Activated CD4-positive, alpha-beta T cell treated with anti-CD3 and anti-CD28 coated beads, Interleukin-2, amount 50 U/mL, for 16 hours (primary cell): ENCODE measurements around the gene AIF1L.
A peak's percentile ranks its signal among the peaks of the same experiment; 100 is the strongest.

Experiments
- DNase-seq: peaks from one replicate; pipeline ENCODE4 v3.0.0-alpha.2; 2020

AIF1L gene

GRCh38 chr9:131096269-131097125, at the start of gene AIF1L:
Gene AIF1L (plus strand): TSS chr9:131096531. CDS start chr9:131096630, 99 bp downstream.
- peak; percentile 19 for DNase-seq

DNA sequence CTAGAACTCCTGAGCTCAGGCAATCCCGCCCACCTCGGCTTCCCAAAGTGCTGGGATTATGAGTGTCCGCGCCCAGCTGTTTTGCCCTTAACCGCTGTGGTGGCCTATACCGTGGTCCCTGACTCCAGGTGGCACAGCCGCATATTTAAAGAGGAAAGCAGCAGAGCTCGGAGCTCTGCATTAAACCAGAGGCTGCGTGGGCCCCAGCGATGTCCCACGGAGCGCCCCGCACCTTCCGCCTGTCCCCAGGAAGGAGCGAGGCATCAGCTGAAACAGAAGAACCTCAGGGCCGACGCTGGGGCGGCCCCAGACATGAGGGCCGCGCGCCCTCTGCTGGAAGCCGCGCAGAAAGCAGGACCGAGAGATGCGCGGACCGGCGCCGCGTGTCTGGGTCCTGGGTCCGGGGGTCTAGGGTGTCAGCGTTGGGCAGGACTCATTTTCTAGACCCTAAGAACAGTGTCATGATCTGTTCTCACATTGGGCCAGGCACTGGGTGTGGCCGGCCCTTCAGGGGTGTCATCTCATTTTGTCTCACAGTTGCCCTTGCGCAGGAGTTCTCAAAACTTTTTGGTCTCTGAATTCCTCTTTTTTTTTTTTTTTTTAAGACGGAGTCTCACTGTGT, 49.6 kb upstream of the AIF1L start:
- DNase-seq: peak; percentile 75

GRCh38 chr9:131048332-131048731, 48.0 kb upstream of the AIF1L start:
- DNase-seq: no peak

GRCh38 chr9:131048820-131049219, 47.5 kb upstream of the AIF1L start:
- DNase-seq: no peak

- DNase-seq: no peak
These were observed 46.3 kb upstream of the AIF1L start for GRCh38 chr9:131049829-131050715.

DNA sequence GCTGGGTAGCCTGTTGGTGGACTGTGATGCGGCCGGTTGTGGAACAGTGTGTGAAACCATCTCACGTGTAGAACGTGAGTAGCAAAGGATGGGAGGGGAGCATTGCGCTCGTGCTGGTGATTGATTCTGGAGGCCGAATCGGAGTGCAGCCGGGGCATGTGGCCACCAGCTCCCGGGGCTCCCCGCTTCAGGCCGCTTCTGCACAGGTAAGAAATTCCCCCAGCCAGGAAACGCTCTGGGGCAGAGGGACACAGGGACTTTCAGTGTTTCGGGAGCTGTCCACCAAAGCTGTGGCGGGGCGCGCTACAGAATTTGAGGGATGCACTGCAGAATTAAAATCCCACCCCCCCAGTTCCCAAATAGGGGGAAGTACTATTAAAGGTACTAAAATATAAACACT, 45.5 kb upstream of the AIF1L start:
- no peak for DNase-seq

DNA sequence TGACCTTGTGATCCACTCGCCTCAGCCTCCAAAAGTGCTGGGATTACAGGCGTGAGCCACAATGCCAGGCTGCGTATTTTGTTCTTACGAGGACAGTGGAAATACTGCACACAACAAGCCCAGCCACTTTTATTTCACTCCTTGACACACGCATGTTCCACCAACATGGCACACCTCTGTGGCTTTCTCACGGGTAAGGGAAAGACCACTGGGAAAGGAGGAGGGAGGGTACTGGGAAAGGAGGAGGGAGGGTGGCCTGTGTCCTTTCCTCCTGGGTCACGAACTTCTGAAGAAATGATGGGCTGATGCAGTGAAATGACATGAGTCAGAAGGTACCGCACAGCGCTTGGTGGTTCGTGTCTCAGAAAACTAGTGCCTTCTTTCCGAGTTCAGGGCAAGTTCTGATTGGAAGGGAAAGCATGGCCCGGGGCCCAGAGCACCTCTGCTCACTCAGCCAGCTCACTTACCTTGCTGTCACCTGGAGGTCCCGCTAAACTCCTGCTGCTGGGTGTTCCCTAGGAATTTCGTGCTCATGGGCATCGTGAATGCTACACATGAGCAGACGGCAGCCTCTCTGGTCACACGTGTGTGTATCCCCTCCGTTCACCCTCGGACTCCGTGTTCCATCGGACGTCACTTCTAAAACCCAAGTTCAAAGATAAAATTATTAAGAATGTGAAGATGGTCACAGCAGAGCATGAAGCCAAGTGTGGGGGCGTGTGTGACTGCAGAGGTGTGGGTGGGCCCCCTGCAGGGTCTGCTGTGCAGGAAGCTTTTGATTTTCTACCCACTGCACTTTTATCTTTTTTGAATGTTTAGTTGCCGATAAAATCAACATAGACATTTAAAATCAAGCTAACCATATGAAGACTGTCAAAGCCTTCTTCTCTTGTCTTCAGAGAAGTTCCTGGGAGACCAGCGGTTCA, 44.5 kb upstream of the AIF1L start:
- DNase-seq: no peak

- no peak for DNase-seq
These were observed 42.4 kb upstream of the AIF1L start for GRCh38 chr9:131053896-131054295.

GRCh38 chr9:131056781-131057506, 39.4 kb upstream of the AIF1L start:
- DNase-seq: no peak

GRCh38 chr9:131060900-131061630, 35.3 kb upstream of the AIF1L start:
- DNase-seq: no peak

- DNase-seq: no peak
These were observed 33.4 kb upstream of the AIF1L start for GRCh38 chr9:131062969-131063368.

DNA sequence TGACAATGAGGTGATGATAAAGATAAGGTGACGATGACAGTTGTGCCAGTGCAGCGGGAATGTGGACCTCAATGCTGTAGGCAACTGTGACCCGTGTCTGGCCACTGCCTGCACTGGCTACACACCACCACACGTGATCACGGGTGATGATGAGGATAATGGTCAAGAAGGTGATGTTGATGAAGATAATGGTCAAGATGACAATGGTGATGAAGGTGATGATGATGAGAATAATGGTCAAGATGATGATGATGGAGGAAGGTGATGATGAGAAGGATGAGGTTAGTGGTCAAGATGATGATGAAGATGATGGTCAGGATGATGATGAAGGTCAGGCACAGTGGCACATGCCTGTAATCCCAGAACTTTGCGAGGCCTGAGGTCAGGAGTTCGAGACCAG, 30.7 kb upstream of the AIF1L start:
- DNase-seq: no peak

DNA sequence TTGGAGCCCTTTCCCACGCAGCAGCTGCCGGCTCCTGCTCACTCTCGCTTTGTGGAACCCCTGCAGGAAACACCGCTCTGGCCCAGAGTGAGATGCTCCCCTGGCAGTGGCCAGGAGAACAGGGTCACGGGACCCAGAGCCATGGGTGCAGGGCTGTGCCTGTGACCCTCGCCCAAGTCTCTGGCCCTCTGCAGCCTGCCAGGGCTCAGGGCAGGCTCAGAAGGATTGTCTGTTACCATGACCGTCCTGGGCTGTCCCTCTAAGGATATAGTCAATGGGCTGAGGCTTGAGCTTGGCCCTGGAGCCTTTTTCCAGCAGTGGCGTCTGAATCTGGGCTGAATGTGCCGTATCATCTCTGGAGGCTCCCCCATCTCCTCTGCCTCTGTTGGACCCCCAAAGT, 28.7 kb upstream of the AIF1L start:
- no peak for DNase-seq

DNA sequence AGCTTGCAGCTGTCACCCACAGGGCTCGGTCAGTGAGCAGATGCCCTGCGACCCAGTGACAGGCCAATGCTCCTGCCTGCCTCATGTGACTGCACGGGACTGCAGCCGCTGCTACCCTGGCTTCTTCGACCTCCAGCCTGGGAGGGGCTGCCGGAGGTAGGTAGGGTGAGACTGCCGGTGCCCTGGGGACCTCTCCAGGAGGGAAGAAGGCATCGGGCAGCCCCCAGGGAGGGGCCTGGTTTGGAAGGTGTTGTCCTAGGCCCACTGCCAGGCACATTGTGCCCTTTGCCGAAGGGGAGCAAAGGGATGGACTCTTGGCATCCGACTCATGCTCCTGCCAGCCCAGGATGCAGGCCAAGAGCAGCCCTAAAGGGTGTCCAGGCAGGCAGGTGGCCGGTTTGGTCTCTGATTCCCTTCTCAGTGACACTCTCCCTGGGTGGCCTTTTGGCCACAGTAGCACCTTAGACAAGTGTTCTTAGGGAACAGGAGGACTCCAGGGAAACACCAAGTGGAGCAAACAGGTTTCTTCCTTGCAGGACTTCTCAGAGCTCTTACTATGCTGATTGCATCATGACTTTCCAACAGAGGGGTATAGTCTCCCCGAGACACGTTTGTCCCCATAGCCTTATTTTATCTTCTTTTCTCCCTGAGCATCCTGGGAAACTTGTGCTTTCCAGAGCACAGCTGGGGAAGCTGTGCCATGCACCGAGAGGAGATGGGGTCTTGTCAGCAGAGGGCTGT, 28.1 kb upstream of the AIF1L start:
- DNase-seq: no peak

- DNase-seq: no peak
These were observed 26.6 kb upstream of the AIF1L start for GRCh38 chr9:131069699-131070098.

DNA sequence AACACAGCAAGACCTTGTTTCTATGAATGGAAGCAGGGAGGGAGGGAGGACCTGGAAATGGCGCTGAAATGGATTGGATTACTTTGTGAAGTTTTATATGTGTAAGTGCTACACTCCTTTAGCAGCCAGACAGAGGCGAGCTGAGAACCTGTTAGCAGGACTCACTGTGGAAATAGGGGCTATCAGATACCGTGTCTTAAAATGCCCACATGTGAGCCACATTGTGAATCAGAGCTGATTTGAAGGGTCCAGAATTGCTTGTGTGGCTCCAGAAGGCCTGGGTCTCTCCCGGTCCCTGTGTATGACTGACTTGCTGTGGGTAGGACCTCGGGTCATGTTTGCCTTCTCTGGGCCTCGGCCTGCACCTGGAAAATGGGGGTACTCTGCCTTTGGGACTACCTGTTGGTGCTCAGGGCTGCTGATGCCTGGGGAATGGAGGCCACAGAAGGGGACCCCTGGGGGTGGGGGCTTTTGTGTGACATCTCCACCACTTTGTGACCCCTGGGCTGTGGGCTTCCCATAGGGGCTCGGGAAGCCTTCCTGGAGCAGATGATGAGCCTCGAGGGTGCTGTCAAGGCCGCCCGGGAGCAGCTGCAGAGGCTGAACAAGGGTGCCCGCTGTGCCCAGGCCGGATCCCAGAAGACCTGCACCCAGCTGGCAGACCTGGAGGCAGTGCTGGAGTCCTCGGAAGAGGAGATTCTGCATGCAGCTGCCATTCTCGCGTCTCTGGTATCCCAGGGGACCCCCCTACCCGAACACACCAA, 24.0 kb upstream of the AIF1L start:
- DNase-seq: no peak

DNA sequence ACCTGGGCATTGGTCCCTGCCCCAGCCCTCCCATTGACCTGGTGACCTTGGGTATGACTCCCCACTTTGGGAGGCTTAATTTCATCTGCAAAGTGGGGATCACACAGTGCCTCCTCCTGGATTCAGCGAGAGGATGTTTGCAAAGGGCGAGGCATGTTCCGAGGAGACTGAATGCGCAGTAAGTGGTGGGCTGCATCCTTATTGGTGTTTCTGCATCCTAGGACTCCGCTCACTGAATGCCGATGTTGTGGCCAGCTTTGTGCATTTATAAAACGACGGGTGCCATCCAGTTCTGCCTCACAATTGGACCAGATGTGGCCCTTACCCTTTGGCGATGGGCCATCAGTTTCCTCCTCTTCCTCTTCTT, 23.5 kb upstream of the AIF1L start:
- DNase-seq: no peak

GRCh38 chr9:131076347-131077195, 19.8 kb upstream of the AIF1L start:
- no peak for DNase-seq
